Left lung (tissue), 10 donors: ENCODE data around the gene KIF17. TPM values are rescaled to one million over a fixed set of nuclear protein-coding genes. Genes with fewer than 3 reads are reported as not detected.

ENCODE experiments used
- ATAC-seq: fragments of 200-7000 bp; cut with Tn5 transposase; one replicate; pipeline ENCODE4 v1.9.1; 2020; ENCODE audit warnings: moderate library complexity
- DNase-seq, 4 donors: peaks; one replicate each; pipeline ENCODE4 v3.0.0-alpha.2; 2013 to 2020
- H3K27ac ChIP-seq, 2 donors: fragments of 200-600 bp; sonication (generic) in 1 of 2; one replicate each; pipeline versions ENCODE4 v1.5.0 to v1.8.0; 2020 to 2021
- H3K27me3 ChIP-seq, 2 donors: fragments of 200-600 bp; sonication (generic) in 1 of 2; one replicate each; pipeline versions ENCODE4 v1.5.0 to v1.8.0; 2020 to 2021
- H3K36me3 ChIP-seq, 2 donors: fragments of 200-600 bp; sonication (generic) in 1 of 2; one replicate each; pipeline versions ENCODE4 v1.5.0 to v1.8.0; 2020 to 2021
- H3K4me1 ChIP-seq, 2 donors: fragments of 200-600 bp; one replicate each; pipeline ENCODE4 v1.8.0; 2021
- H3K4me3 ChIP-seq, 2 donors: fragments of 200-600 bp; sonication (generic) in 1 of 2; one replicate each; pipeline versions ENCODE4 v1.5.0 to v1.8.0; 2020 to 2021; ENCODE audit warnings: mild to moderate bottlenecking in 1 of 2
- H3K9me3 ChIP-seq, 2 donors: fragments of 200-600 bp; sonication (generic) in 1 of 2; one replicate each; pipeline versions ENCODE4 v1.5.0 to v1.8.0; 2020 to 2021
- intact Hi-C, 2 donors: fragments of 100-400 bp; cut with DNase I; formaldehyde crosslinking; loops; one replicate each; pipeline versions ENCODE4 v1.11.2 to v1.14.2; 2022
- polyA plus RNA-seq, 6 donors: library from polyadenylated mRNA; unstranded; fragments of 120-200 nt; gene quantifications; one replicate each; pipeline ENCODE4 v1.2.1, GENCODE V29; 2013; ENCODE audit not compliant: insufficient read length in 6 of 6
- total RNA-seq, 2 donors: library from RNA; stranded (reverse); fragmentation: NEBNext Ultra II Directional; extraction: Animal tissue kit (Norgen Biotek cat#: 25700); gene quantifications; one replicate each; pipeline ENCODE4 v1.2.1, GENCODE V29; 2021
- TF ChIP-seq, protein P1 (sequence below), 2 donors: fragments of 200-600 bp; sonication (generic) in 1 of 2; IDR thresholded peaks; one replicate each; pipeline versions ENCODE4 v1.5.0 to v1.8.0; 2021; ENCODE audit warnings: antibody characterized with exemption in 2 of 2
- donor health status: DM: no; HTN: yes; CAD: no.
- donor health status: DM: no; HTN: no; CAD: no.

Gene KIF17
- total and polyA plus RNA-seq, 8 donors, result 4.1 to 12.1 (median 7.8) TPM

DNA sequence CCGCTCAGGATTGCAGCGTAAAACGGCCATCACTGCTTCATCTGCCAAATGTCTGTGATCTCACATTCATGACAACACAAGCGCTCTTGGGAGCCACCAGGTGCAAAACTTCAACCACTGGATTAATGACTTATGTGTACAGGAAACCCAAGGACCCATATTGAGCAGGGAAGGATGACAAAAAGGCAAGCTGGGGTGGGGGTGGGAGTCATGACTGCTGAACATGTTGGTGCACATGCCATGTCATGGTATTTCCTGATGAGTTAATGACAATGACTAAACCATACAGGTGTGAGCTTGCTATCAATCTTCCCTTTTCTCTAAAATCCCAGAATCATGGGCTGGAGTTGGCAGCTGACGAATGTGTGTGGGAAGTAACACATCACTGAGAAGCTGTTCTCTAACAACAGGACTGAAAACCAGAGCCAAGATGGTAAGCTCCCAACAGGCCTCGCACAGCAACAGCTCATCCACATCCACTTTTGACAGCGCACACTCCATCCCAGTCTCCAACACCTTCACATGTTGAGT, 17.8 kb upstream of the KIF17 start:
- TF ChIP-seq, protein P1, sequence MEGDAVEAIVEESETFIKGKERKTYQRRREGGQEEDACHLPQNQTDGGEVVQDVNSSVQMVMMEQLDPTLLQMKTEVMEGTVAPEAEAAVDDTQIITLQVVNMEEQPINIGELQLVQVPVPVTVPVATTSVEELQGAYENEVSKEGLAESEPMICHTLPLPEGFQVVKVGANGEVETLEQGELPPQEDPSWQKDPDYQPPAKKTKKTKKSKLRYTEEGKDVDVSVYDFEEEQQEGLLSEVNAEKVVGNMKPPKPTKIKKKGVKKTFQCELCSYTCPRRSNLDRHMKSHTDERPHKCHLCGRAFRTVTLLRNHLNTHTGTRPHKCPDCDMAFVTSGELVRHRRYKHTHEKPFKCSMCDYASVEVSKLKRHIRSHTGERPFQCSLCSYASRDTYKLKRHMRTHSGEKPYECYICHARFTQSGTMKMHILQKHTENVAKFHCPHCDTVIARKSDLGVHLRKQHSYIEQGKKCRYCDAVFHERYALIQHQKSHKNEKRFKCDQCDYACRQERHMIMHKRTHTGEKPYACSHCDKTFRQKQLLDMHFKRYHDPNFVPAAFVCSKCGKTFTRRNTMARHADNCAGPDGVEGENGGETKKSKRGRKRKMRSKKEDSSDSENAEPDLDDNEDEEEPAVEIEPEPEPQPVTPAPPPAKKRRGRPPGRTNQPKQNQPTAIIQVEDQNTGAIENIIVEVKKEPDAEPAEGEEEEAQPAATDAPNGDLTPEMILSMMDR (IDR thresholded peaks at IDR 0.05), result no peak
- no peaks in the 10 kb centered on the region for H3K9me3 ChIP-seq
- ATAC-seq (no peak), DNase-seq (no peak)
- H3K4me3 ChIP-seq, result no peak overlapping the region
- peaks cover 0 to 39% of the 10 kb centered on the region in 2 donors for H3K36me3 ChIP-seq
- H3K27me3 ChIP-seq, result peaks cover 15 to 33% of the 10 kb centered on the region in 2 donors
- H3K27ac ChIP-seq, result no peak overlapping the region
- peaks cover 8 to 34% of the 10 kb centered on the region in 2 donors for H3K4me1 ChIP-seq
- intact Hi-C loops, result no loop called here

DNA sequence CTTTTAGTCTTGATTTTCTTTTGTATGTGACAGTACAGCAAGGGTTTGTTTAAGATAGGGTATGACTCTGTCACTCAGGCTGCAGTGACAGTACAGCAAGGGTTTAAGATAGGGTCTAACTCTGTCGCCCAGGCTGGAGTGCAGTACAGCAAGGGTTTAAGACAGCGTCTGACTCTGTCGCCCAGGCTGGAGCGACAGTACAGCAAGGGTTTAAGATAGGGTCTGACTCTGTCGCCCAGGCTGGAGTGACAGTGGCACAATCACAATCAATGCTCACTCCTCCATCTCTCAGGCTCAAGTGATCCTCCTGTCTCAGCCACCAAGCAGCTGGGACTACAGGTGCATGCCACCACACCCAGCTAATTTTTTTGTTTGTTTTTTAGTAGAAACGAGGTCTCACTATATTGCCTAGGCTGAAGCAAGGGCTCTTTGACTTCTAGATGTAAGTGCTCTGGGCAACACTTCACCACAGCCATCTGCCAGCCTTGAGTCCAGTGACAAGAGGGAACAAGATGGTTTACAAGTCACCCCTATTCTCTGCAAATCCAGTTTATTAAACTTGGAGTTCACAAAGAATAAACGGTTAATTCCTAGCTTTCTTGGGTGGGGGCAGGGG, 15.7 kb upstream of the KIF17 start:
- H3K4me1 ChIP-seq, result peaks cover 8 to 39% of the 10 kb centered on the region in 2 donors
- H3K27me3 ChIP-seq, result peaks cover 24 to 54% of the 10 kb centered on the region in 2 donors
- peaks cover 0 to 17% of the 10 kb centered on the region in 2 donors for H3K36me3 ChIP-seq
- H3K4me3 ChIP-seq, result peak overlapping the region; percentile 38 to 59
- intact Hi-C loops, result no loop called here
- TF ChIP-seq, protein P1 (IDR thresholded peaks at IDR 0.05), result no peak
- no peaks in the 10 kb centered on the region for H3K9me3 ChIP-seq
- DNase-seq (no peak), ATAC-seq (peak; percentile 22)
- H3K27ac ChIP-seq, result peak overlapping the region; percentile 49 to 66

DNA sequence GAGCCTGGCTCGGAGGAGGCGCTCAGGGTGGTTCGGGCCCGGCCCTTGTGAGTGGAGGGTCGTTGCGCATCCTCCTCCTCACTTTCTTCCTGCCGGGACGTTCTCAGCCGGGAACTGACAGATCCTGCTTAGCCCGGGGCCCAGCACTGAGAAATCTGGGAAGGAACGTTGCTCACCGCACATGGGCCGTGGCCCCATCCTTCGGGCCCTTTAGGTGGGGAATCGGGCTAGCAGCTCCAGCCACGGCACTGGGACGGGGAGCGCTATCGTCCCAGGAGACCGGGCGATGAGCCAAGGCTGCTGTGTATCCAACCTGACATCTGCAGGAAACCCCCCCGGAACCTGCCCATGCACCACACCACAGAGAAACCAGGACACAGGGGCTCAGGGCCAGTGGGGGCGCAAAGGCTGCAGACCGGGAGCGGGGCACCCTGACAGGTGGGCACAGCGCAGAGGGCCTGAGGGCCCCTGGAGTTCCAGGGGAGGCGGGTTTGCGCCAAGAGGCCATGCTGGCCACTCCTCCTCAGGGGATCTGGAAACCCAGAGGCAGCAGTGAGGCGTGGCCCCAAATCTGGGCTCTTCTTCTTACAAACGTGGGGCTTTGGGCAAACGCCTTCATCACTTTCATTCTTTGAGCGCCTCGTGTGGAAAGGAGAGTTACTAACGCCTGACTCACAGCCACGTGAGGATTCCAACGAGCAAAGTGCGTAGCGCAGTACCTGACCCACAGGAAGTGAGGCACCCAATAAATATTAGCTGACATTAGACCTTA, 15.0 kb upstream of the KIF17 start, which contains the start of gene SH2D5:
Gene SH2D5, minus strand, starts transcription at position 116 of the 772 bp plus-strand sequence. CDS start 4,659 bp downstream, outside the sequence.
- TF ChIP-seq, protein P1 (IDR thresholded peaks at IDR 0.05), result no peak
- H3K27ac ChIP-seq, result peak within 1 kb of the TSS; percentile 49 to 66
- intact Hi-C loops, result no loop called here
- ATAC-seq (peak; percentile 87), DNase-seq (peak in 3 of 4 donors; percentile 39 to 82 (median 72))
- peak within 1 kb of the TSS; percentile 38 to 59 for H3K4me3 ChIP-seq
- peaks cover 0 to 10% of the 10 kb centered on the region in 2 donors for H3K36me3 ChIP-seq
- peaks cover 8 to 39% of the 10 kb centered on the region in 2 donors for H3K4me1 ChIP-seq
- H3K9me3 ChIP-seq, result no peaks in the 10 kb centered on the region
- H3K27me3 ChIP-seq, result peaks cover 24 to 58% of the 10 kb centered on the region in 2 donors

DNA sequence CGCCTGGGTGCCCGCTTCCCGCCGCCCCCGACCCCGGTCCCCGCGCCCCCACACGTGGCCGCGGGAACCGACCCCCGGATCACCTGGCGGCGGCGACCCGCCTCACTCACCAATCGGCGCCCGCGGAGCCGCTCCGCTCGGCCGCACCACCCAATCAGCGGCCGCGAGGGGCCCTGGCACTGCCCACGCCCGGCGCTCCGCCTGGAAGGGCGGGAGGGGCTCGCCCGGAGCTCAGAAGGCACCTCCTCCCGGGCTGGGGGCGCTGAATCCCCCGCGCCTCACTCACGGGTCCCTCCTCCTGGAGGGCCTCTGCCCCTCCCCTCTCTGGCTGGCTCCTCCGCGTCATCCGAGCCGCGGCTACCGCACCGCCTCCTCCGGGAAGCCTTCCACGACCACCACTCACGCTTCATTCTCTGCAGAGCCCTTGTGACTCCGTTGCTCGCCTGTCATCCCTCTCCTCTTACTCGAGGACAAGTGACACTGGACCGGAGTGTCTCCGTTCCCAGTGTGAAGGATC, 14.3 kb upstream of the KIF17 start:
- peaks cover 8 to 39% of the 10 kb centered on the region in 2 donors for H3K4me1 ChIP-seq
- H3K27ac ChIP-seq, result no peak overlapping the region
- peak overlapping the region; percentile 38 to 59 for H3K4me3 ChIP-seq
- no peaks in the 10 kb centered on the region for H3K9me3 ChIP-seq
- intact Hi-C loops, result no loop called here
- DNase-seq (peak in 2 of 4 donors; percentile 64 to 88), ATAC-seq (peak; percentile 71)
- TF ChIP-seq, protein P1 (IDR thresholded peaks at IDR 0.05), result no peak
- peaks cover 24 to 58% of the 10 kb centered on the region in 2 donors for H3K27me3 ChIP-seq
- H3K36me3 ChIP-seq, result peaks cover 0 to 4% of the 10 kb centered on the region in 2 donors
